Measurements from ENCODE around the gene BRCA2. TPM values are rescaled to one million over a fixed set of nuclear protein-coding genes. Genes with fewer than 3 reads are reported as not detected.

BRCA2 gene
- total and polyA plus RNA-seq, 3 donors from 2014 or later: 4.9 to 19.4 (median 13.6) TPM

DNA sequence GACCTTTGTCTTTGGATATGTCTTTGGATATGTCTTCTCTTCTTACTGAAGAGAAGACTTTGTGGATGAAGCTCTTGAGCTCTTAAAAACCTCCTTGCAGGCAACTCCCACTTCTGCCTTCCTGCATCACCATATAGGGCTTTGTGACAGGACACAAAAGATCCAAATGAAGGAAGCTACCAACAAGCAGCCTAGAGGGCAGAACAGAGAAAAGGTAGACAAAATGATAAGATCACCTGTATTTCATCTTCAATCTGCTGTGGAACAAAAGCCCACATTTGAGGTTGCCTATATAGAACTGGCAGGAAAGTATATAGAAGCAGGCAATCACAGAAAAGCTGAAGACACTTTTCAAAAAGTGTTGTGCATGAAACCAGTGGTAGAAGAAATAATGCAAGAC lies 70.1 kb downstream of the BRCA2 start:
- no peak for TF ChIP-seq POLR2A (IDR thresholded peaks at IDR 0.05)
- TF ChIP-seq, protein P1, sequence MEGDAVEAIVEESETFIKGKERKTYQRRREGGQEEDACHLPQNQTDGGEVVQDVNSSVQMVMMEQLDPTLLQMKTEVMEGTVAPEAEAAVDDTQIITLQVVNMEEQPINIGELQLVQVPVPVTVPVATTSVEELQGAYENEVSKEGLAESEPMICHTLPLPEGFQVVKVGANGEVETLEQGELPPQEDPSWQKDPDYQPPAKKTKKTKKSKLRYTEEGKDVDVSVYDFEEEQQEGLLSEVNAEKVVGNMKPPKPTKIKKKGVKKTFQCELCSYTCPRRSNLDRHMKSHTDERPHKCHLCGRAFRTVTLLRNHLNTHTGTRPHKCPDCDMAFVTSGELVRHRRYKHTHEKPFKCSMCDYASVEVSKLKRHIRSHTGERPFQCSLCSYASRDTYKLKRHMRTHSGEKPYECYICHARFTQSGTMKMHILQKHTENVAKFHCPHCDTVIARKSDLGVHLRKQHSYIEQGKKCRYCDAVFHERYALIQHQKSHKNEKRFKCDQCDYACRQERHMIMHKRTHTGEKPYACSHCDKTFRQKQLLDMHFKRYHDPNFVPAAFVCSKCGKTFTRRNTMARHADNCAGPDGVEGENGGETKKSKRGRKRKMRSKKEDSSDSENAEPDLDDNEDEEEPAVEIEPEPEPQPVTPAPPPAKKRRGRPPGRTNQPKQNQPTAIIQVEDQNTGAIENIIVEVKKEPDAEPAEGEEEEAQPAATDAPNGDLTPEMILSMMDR (IDR thresholded peaks at IDR 0.05): no peak
- H3K27me3 ChIP-seq: no peaks in the 10 kb centered on the region
- intact Hi-C loops (cut with DNase I; ENCODE audit: low total_unique reads): loop anchor here (10.0 kb wide), 1 partner anchor 149 kb away; the partner anchor contains the start of gene N4BP2L2
- H3K4me1 ChIP-seq: no peaks in the 10 kb centered on the region
- H3K36me3 ChIP-seq (ENCODE audit: low read depth, missing control alignments): no peaks in the 10 kb centered on the region
- no peak overlapping the region for H3K4me3 ChIP-seq
- no peaks in the 10 kb centered on the region for H3K9me3 ChIP-seq
- no peak overlapping the region for H3K27ac ChIP-seq
- DNase-seq: no peak

DNA sequence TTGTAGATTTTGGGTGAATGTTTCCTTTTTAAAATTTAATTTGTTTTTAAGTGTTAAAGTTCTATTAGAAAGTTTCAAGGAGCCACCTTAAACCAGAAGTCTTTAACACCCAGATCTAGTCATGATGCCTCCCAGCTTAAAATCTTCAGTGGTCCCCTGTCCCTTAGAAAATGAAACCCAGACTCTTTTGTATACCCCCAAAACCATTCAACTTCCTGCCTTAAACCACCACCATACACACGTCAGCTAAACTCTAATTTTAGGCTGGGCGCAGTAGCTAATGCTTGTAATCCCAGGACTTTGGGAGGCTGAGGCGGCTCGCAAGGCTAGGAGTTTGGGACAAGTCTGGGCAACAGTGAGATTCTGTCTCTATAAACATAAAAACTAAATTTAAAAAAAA lies 74.7 kb downstream of the BRCA2 start:
- WGBS, 2 donors: 79 to 94% methylated on average over 4 of the region's 4 CpGs
- TF ChIP-seq POLR2A (IDR thresholded peaks at IDR 0.05): no peak
- TF ChIP-seq, protein P1 (IDR thresholded peaks at IDR 0.05): no peak
- intact Hi-C loops (cut with DNase I; ENCODE audit: low total_unique reads): no loop called here
- no peaks in the 10 kb centered on the region for H3K9me3 ChIP-seq
- H3K27me3 ChIP-seq: no peaks in the 10 kb centered on the region
- no peak overlapping the region for H3K27ac ChIP-seq
- no peaks in the 10 kb centered on the region for H3K36me3 ChIP-seq (ENCODE audit: low read depth, missing control alignments)
- no peak overlapping the region for H3K4me3 ChIP-seq
- H3K4me1 ChIP-seq: no peaks in the 10 kb centered on the region
- no peak for DNase-seq

DNA sequence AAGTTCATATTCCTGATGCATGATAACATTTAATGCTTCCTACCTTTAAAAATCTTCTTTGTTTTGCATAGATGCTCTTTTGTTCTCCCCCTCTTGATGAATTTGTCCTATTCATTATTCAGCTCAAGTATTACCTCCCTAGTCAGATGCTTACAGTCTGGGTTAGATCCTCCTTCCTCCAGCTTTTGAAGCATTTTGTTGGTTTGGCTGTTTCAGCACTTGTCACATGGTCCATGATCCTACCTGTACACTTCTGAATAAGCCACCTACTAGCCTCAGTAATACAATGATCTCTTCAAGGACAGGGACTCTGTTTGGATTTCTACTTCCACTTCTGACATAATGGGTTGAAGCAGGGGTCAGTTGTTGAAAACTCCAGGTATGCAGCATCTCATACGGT lies 75.2 kb downstream of the BRCA2 start:
- no peak overlapping the region for H3K4me3 ChIP-seq
- no peaks in the 10 kb centered on the region for H3K9me3 ChIP-seq
- no peaks in the 10 kb centered on the region for H3K27me3 ChIP-seq
- intact Hi-C loops (cut with DNase I; ENCODE audit: low total_unique reads): no loop called here
- WGBS, 2 donors: 94 to 96% methylated on average over 1 of the region's 1 CpG
- no peaks in the 10 kb centered on the region for H3K4me1 ChIP-seq
- DNase-seq: no peak
- no peak overlapping the region for H3K27ac ChIP-seq
- TF ChIP-seq POLR2A (IDR thresholded peaks at IDR 0.05): no peak
- TF ChIP-seq, protein P1 (IDR thresholded peaks at IDR 0.05): no peak
- no peaks in the 10 kb centered on the region for H3K36me3 ChIP-seq (ENCODE audit: low read depth, missing control alignments)

DNA sequence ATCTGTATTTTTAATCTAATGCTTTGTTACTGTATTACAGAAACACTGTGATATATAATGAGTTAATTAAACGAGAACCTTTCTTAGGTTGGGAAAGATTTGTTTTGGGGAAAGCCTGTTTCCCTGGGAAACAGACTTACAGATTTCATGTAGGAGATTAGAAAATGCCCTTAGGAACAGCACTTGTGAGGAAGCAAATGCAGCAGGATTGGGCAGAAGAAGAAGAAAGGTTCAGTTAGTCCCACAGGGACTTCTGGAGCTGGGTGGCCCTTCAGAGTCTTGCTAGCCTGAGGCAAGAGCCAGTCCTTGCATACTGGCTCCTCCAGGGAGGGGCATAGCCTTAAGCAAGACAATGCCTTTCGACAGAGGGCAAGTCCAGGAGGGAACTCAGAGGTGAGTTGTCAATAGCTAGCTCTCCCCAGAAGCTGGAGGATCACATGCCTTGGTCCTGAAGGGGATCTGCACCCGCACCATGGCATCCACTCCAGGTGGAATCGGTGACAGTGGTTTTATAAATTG lies 75.9 kb downstream of the BRCA2 start:
- Histone ChIP-seq H3K27ac (no peak overlapping the region), H3K4me3 (no peak overlapping the region), H3K4me1 (no peaks in the 10 kb centered on the region), H3K9me3 (no peaks in the 10 kb centered on the region), H3K36me3 (ENCODE audit: low read depth, missing control alignments) (no peaks in the 10 kb centered on the region), H3K27me3 (no peaks in the 10 kb centered on the region)
- DNase-seq: no peak
- TF ChIP-seq, protein P1 (IDR thresholded peaks at IDR 0.05): no peak
- no peak for TF ChIP-seq POLR2A (IDR thresholded peaks at IDR 0.05)
- 69 to 88% methylated on average over 4 of the region's 4 CpGs for WGBS, 2 donors
- intact Hi-C loops (cut with DNase I; ENCODE audit: low total_unique reads): no loop called here

DNA sequence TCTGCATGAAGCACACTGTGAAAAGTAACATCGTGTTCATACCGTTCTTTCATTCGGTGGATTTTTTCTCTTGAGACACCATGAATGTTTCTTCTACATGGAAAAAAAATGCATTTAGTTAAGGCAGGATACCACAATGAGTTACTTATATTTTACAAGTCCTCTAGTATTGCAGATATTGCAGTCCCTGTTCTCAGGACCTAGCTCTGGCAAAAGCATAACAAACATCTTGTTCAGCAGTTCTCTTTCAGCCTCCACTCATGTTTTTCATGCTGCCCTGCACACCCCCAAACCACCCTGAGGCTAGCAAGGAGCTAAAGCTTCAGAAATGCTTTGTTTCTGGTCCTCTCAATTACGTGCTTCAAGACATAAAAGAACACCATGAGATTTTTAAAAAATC lies 87.8 kb downstream of the BRCA2 start:
- Histone ChIP-seq H3K27me3 (no peaks in the 10 kb centered on the region), H3K9me3 (no peaks in the 10 kb centered on the region), H3K27ac (no peak overlapping the region), H3K4me3 (no peak overlapping the region), H3K4me1 (peaks cover 4% of the 10 kb centered on the region), H3K36me3 (ENCODE audit: low read depth, missing control alignments) (no peaks in the 10 kb centered on the region)
- intact Hi-C loops (cut with DNase I; ENCODE audit: low total_unique reads): no loop called here
- 79 to 85% methylated on average over 4 of the region's 4 CpGs for WGBS, 2 donors
- TF ChIP-seq, protein P1 (IDR thresholded peaks at IDR 0.05): no peak
- TF ChIP-seq POLR2A (IDR thresholded peaks at IDR 0.05): no peak
- DNase-seq: no peak

Data from testis (tissue), 3 donors.